AG09319 (cell line): Measurements from ENCODE around the gene ANKDD1A.

Source experiments
- DNase-seq: peaks from one replicate; pipeline ENCODE4 v3.0.0-alpha.2; 2010; ENCODE audit warnings: low read depth; ENCODE audit errors: extremely low read depth
- TF ChIP-seq, protein P1 (sequence below): IDR thresholded peaks from 2 replicates; pipeline ENCODE4 v1.5.1; 2011; ENCODE audit warnings: low read depth, mild to moderate bottlenecking, inconsistent platforms, low read length, moderate library complexity

ANKDD1A gene

DNA sequence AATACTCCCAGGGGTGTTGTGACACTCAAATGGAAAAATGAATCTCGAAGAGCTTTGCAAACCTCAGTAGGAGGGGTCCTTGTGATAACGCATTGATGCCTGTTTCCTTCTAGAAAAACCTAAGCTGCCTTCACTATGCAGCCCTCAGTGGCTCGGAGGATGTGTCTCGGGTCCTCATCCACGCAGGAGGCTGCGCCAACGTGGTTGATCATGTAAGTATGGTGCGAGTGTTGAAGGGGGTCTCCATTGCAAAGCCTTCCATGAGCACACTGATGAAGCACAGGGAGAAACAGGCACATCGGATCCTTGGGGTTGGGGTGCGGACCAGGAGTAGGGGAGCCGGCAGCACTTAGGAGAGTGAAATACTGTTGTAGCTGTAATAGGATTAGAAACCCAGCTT, 22.3 kb downstream of the ANKDD1A start:
- no peak for DNase-seq
- TF ChIP-seq, protein P1, sequence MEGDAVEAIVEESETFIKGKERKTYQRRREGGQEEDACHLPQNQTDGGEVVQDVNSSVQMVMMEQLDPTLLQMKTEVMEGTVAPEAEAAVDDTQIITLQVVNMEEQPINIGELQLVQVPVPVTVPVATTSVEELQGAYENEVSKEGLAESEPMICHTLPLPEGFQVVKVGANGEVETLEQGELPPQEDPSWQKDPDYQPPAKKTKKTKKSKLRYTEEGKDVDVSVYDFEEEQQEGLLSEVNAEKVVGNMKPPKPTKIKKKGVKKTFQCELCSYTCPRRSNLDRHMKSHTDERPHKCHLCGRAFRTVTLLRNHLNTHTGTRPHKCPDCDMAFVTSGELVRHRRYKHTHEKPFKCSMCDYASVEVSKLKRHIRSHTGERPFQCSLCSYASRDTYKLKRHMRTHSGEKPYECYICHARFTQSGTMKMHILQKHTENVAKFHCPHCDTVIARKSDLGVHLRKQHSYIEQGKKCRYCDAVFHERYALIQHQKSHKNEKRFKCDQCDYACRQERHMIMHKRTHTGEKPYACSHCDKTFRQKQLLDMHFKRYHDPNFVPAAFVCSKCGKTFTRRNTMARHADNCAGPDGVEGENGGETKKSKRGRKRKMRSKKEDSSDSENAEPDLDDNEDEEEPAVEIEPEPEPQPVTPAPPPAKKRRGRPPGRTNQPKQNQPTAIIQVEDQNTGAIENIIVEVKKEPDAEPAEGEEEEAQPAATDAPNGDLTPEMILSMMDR, result no peak

GRCh38 chr15:64938192-64938591, 26.5 kb downstream of the ANKDD1A start:
- no peak for DNase-seq
- TF ChIP-seq, protein P1, result no peak

DNA sequence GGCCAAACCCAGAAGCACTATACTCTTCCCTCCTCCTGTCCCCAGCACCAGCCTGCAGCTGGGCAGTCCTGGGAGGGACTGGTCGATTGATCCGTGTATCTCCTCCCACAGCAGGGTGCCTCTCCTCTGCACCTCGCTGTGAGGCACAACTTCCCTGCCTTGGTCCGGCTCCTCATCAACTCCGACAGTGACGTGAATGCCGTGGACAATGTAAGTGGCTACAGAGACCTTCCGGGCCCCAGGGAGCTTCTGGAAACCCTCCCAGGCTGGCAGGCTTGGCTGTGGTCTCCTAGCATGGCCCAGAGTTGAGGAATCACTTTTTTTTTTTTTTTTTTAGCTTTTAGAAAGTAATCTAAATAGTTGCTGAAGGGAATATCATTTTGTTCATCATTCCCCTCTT, 30.7 kb downstream of the ANKDD1A start:
- no peak for DNase-seq
- TF ChIP-seq, protein P1, result no peak

DNA sequence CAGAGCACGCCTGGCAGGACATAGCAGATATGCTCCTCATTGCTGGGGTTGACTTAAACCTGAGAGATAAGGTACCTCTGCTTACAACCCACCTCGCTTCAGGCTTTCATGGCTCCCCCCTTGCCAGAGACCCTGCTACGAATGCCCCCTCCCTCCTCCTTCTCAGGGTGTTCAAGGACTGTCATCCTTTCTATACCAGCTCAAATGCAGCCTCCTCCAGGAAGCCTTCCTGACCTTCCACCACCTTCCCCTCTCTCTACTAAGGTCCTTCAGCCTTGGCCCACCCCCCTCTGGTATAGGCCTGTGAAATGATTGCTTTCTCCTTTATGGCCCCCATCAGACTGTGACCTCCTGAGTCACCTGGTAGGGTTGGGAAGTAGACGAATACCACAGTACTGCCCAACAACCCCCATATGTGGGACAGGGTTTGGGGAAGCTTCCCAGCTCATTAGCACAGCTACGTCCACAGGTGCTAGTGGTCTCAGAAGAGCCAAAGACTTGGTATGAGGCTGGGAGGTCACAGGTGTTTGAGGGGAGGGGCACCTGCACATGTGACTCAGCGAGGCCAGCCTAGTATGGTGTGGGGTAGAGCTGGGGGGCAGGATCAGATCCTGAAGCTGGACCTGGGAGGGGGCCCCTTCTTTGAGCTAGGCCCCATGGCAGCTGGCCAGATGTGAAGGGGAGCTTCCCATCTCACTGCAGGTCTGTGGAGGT, 32.0 kb downstream of the ANKDD1A start:
- no peak for DNase-seq
- TF ChIP-seq, protein P1, result no peak

DNA sequence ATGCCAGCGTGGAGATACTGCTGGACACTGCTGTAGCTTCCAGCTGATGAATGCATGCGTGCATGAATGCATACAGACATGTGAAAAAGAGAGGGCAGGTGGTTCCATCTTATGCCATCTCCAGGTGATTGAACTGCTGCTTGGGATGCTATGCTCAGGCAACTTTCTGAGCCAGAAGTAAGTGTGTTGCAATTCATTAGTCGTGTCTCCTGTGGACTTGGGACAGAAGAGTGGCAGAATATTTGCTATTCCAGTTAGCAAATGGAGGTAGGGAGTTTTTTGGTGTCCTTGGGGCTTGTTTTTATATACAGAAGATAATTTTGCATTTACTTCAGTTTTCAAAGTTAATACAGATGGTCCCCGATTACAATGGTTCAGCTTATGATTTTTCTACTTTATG, 33.3 kb downstream of the ANKDD1A start:
- TF ChIP-seq, protein P1, result no peak

GRCh38 chr15:64947211-64947610, 35.5 kb downstream of the ANKDD1A start:
- TF ChIP-seq, protein P1, result no peak

More for the DNA sequence above, 33.3 kb downstream of the ANKDD1A start:
- DNase-seq, result no peak

GRCh38 chr15:64948916-64949315, 37.2 kb downstream of the ANKDD1A start:
- DNase-seq, result no peak
- TF ChIP-seq, protein P1, result no peak

More at GRCh38 chr15:64947211-64947610, 35.5 kb downstream of the ANKDD1A start:
- DNase-seq, result no peak
